GM12801 (cell line): ENCODE results near the gene AP2S1.

Experiments used
- CTCF ChIP-seq: IDR thresholded peaks from one replicate; pipeline ENCODE4 v1.5.1; 2011; ENCODE audit warnings: control low read depth; ENCODE audit not compliant: insufficient read length; ENCODE audit errors: extremely low read depth

AP2S1 gene

GRCh38 chr19:46850228-46851203, at the start of gene AP2S1:
TSS of gene AP2S1 (minus strand) at chr19:46850846. CDS start at chr19:46850766, 80 bp downstream.
- TF ChIP-seq CTCF, result no peak

- no peak for TF ChIP-seq CTCF
These were observed 49.7 kb upstream of the AP2S1 start for GRCh38 chr19:46900341-46900740.

- TF ChIP-seq CTCF, result no peak
These were observed 48.1 kb upstream of the AP2S1 start for GRCh38 chr19:46898731-46899130.

DNA sequence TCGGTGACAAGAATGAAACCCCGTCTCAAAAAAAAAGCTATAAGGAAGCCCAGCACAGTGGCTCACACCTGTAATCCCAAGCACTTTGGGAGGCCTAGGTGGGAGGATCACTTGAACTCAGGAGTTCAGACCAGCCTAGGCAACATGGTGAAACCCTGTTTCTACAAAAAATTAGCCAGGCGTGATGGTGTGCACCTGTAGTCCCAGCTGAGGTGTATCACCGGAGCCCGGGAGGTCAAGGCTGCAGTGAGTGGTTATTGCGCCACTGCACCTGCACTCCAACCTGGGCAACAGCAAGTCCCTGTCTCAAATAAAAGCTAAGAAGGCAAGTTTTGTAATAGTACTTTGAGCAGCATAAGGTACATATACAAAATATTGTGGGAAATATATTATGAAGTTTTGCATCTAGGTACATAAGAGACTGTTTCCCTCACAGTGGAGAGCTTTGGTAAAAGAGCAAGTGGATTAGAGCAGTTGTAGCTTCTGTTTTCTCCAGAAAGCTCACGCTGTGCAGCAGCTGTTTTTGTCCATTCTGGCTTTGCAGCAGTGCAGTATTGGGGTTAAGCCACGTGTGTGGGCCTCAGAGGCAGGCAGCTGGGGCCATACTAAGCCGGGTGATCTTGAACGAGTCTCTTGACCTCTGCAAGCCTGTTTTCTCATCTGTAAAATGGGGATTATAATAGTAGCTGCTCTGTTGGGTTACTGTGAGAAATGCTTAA, 45.6 kb upstream of the AP2S1 start:
- TF ChIP-seq CTCF, result no peak

DNA sequence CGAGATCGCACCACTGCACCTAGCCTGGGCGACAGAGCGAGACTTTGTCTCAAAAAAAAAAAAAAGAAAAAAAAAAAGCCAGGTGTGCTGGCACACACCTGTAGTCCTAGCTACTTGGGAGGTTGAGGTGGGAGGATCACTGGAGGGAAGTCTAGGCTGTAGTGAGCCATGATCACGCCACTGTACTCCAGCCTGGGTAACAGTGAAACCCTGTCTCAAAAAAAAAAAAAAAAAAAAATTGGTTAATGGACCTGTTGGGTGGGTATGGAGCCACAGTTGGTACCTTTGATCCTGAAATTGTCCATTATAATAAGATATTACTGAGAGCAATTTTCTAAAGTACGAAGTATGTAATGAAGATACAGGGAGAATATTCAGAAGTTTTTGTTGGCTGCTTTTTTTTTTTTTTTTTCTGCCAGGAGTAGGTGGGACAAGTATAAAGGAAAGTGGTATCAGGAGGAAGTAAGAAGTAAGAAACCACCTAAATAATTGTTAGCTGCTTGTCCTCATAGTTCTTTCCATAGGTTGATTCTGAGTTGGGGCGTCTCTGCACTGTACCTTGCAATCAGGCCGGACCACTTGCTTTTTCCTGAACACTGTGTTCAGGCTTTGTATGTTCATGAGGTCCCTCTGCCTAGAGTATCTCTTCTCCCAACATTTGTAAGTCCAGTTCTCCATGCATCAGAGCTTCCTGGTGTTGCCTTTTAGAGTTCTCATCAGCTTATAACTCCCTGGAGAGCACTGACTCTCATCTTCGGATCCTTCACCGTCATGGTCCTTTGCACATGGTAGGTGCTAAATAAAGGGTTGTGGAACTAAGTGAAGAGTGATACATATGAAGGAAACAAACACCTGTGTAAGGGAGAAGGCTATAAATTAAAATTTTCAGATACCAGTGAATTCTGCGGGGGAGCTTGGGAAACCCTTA, 41.9 kb upstream of the AP2S1 start:
- no peak for TF ChIP-seq CTCF

DNA sequence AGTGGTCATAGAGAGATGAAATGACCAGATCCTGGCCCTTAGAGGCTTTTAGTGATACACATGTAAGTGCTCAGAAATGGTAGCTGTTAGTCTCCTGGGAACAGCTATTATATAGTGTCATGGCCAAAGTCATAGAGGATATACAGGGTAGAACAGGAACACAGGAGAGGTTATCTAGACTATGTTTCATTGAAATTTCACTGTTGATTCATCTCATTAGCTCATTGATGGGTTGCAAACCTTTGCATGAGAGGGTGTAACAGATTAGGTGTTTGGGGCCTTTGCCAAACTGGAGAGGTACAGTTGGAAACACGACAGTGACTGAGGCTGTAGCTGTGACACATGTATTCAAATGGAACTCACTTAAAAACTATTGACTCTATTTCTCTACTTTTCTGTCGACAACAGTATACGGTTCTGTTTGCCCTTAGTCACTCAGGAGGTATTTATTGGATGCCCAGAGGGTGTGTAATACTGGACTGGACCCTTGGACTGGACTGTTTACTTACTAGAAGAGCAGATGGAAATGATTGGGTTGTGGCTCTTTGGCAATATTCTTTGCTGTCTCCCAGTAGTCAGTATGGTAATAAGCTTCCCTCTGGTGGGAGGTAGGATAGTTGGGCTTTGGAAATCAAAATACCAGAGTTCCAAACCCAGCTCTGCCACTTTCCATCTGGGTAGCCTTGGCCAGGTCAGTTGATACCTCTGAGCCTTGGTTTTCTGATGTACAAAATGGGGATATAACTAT, 40.0 kb upstream of the AP2S1 start:
- TF ChIP-seq CTCF, result no peak
